GM18502 (cell line): ENCODE measurements around the gene C14orf180.
"Not testable (repeated sequence)": the region's sequence is repeated elsewhere in the genome, so short reads cannot be mapped to it uniquely, and the experiment has no call there.

Source experiments
- ATAC-seq: cut with Tn5 transposase; IDR thresholded peaks from one replicate; pipeline ENCODE4 v1.9.1; 2021; ENCODE audit warnings: mild to moderate bottlenecking; ENCODE audit not compliant: unreplicated experiment, poor library complexity

The C14orf180 gene

GRCh38 chr14:104576232-104576969, 3.2 kb upstream of the C14orf180 start:
- ATAC-seq, result no peak

GRCh38 chr14:104576970-104577332, 2.6 kb upstream of the C14orf180 start:
- no peak for ATAC-seq

- ATAC-seq, result no peak
Observed at GRCh38 chr14:104577426-104577825, 2.1 kb upstream of the C14orf180 start.

GRCh38 chr14:104577847-104578301, 1.7 kb upstream of the C14orf180 start:
- no peak for ATAC-seq

- ATAC-seq, result no peak
Observed at GRCh38 chr14:104578321-104578720, 1.2 kb upstream of the C14orf180 start.

- ATAC-seq, result not testable (repeated sequence)
Observed at GRCh38 chr14:104579939-104580338, 375 bp downstream of the C14orf180 start.

- no peak for ATAC-seq
Observed at GRCh38 chr14:104580961-104581360, 1.4 kb downstream of the C14orf180 start.

- ATAC-seq, result no peak
Observed at GRCh38 chr14:104581521-104581920, 2.0 kb downstream of the C14orf180 start.

GRCh38 chr14:104582005-104582404, 2.4 kb downstream of the C14orf180 start:
- no peak for ATAC-seq

- ATAC-seq, result no peak
Observed at GRCh38 chr14:104582662-104583061, 3.1 kb downstream of the C14orf180 start.

GRCh38 chr14:104583424-104584306, 4.1 kb downstream of the C14orf180 start:
- no peak for ATAC-seq

GRCh38 chr14:104584557-104584956, 5.0 kb downstream of the C14orf180 start:
- ATAC-seq, result no peak

- no peak for ATAC-seq
Observed at GRCh38 chr14:104585966-104586697, 6.6 kb downstream of the C14orf180 start.

- ATAC-seq, result no peak
Observed at GRCh38 chr14:104586832-104587620, 7.5 kb downstream of the C14orf180 start.

GRCh38 chr14:104587641-104588040, 8.1 kb downstream of the C14orf180 start:
- no peak for ATAC-seq

- ATAC-seq, result no peak
Observed at GRCh38 chr14:104588066-104588857, 8.7 kb downstream of the C14orf180 start.

GRCh38 chr14:104589338-104590195, 10.0 kb downstream of the C14orf180 start:
- no peak for ATAC-seq

GRCh38 chr14:104590240-104590965, 10.8 kb downstream of the C14orf180 start:
- ATAC-seq, result no peak
